ENCODE data around the gene LARGE1. TPM values are rescaled to one million over a fixed set of nuclear protein-coding genes. Genes with fewer than 3 reads are reported as not detected.

The LARGE1 gene
- polyA plus RNA-seq, 3 donors, result 0.05 to 0.13 TPM; not detected in 1

- no CpG with 5 or more reads among the region's 3 CpGs for WGBS (ENCODE audit: insufficient coverage)
- Mint-ChIP-seq H3K9me3 (peaks cover 13 to 48% (median 36%) of the 10 kb centered on the region in 7 donors), H3K27me3 (ENCODE audit: low read depth in 3 of 3) (peaks cover 0 to 2% (median 0%) of the 10 kb centered on the region in 3 donors), H3K4me1 (no peaks in the 10 kb centered on the region), H3K36me3 (no peaks in the 10 kb centered on the region), H3K4me3 (no peak overlapping the region), H3K27ac (no peak overlapping the region)
- Histone ChIP-seq H3K9ac (ENCODE audit: insufficient read depth, low read length, poor library complexity, severe bottlenecking) (no peak overlapping the region), H3K4me2 (replicated peaks; ENCODE audit: extremely low read depth, low read length, poor library complexity, severe bottlenecking) (no peak overlapping the region), H3K79me2 (ENCODE audit: insufficient read depth, low read length) (no peaks in the 10 kb centered on the region), H3K36me3 (replicated peaks in 1 of 2; ENCODE audit: control insufficient read depth in 1 of 2, insufficient read depth in 2 of 2, low read length in 2 of 2) (no peaks in the 10 kb centered on the region), H3K4me3 (replicated peaks in 1 of 3; ENCODE audit: low read depth in 2 of 3, low read length in 3 of 3) (no peak overlapping the region), H3K4me1 (ENCODE audit: control insufficient read depth in 1 of 2, insufficient read depth in 2 of 2, low read length in 2 of 2) (no peaks in the 10 kb centered on the region), H4K20me1 (ENCODE audit: insufficient read depth, low read length) (no peaks in the 10 kb centered on the region), H2AFZ (ENCODE audit: insufficient read depth, low read depth, low read length, poor library complexity, severe bottlenecking) (no peak overlapping the region), H3K27me3 (ENCODE audit: control insufficient read depth in 2 of 2, insufficient read depth in 2 of 2, low read length in 2 of 2) (no peaks in the 10 kb centered on the region), H3K9me3 (replicated peaks in 1 of 2; ENCODE audit: control insufficient read depth in 1 of 2, insufficient read depth in 1 of 2, low read length in 2 of 2) (peaks cover 34 to 51% of the 10 kb centered on the region in 2 donors), H3K27ac (ENCODE audit: low read depth in 1 of 2, low read length in 2 of 2) (no peak overlapping the region)
- intact Hi-C loops (cut with micrococcal nuclease), result no loop called here
- no peak for DNase-seq
- TF ChIP-seq CTCF (IDR thresholded peaks at IDR 0.05), result no peak
Observed at GRCh38 chr22:33648478-33648877, 271.8 kb downstream of the LARGE1 start.

GRCh38 chr22:33640900-33641299, 279.4 kb downstream of the LARGE1 start:
- Histone ChIP-seq H3K79me2 (ENCODE audit: insufficient read depth, low read length) (no peaks in the 10 kb centered on the region), H3K4me3 (replicated peaks in 1 of 3; ENCODE audit: low read depth in 2 of 3, low read length in 3 of 3) (no peak overlapping the region), H3K36me3 (replicated peaks in 1 of 2; ENCODE audit: control insufficient read depth in 1 of 2, insufficient read depth in 2 of 2, low read length in 2 of 2) (no peaks in the 10 kb centered on the region), H3K4me1 (ENCODE audit: control insufficient read depth in 1 of 2, insufficient read depth in 2 of 2, low read length in 2 of 2) (no peaks in the 10 kb centered on the region), H3K9me3 (replicated peaks in 1 of 2; ENCODE audit: control insufficient read depth in 1 of 2, insufficient read depth in 1 of 2, low read length in 2 of 2) (peaks cover 32 to 40% of the 10 kb centered on the region in 2 donors), H3K9ac (ENCODE audit: insufficient read depth, low read length, poor library complexity, severe bottlenecking) (no peak overlapping the region), H2AFZ (ENCODE audit: insufficient read depth, low read depth, low read length, poor library complexity, severe bottlenecking) (no peak overlapping the region), H4K20me1 (ENCODE audit: insufficient read depth, low read length) (no peaks in the 10 kb centered on the region), H3K27me3 (ENCODE audit: control insufficient read depth in 2 of 2, insufficient read depth in 2 of 2, low read length in 2 of 2) (no peaks in the 10 kb centered on the region), H3K4me2 (replicated peaks; ENCODE audit: extremely low read depth, low read length, poor library complexity, severe bottlenecking) (no peak overlapping the region), H3K27ac (ENCODE audit: low read depth in 1 of 2, low read length in 2 of 2) (no peak overlapping the region)
- H3K36me3 Mint-ChIP-seq, result no peaks in the 10 kb centered on the region
- DNase-seq, result no peak
- no peaks in the 10 kb centered on the region for H3K4me1 Mint-ChIP-seq
- H3K4me3 Mint-ChIP-seq, result no peak overlapping the region
- WGBS (ENCODE audit: insufficient coverage), result 91% methylated on average over 6 of the region's 7 CpGs
- H3K27ac Mint-ChIP-seq, result no peak overlapping the region
- peaks cover 0 to 2% (median 0%) of the 10 kb centered on the region in 3 donors for H3K27me3 Mint-ChIP-seq (ENCODE audit: low read depth in 3 of 3)
- no peak for TF ChIP-seq CTCF (IDR thresholded peaks at IDR 0.05)
- peaks cover 12 to 38% (median 27%) of the 10 kb centered on the region in 7 donors for H3K9me3 Mint-ChIP-seq
- intact Hi-C loops (cut with micrococcal nuclease), result no loop called here
